Fibroblast of lung (primary cell): ENCODE measurements around the gene GMCL1.

Experiments used
- EZH2 ChIP-seq: IDR thresholded peaks from 2 replicates; pipeline ENCODE4 v1.5.1; 2012; ENCODE audit warnings: low read length, control low read depth, mild to moderate bottlenecking; ENCODE audit errors: missing control alignments
- TF ChIP-seq, protein P1 (sequence below), 2 donors: IDR thresholded peaks in 1 of 2; conservative IDR thresholded peaks in 1 of 2; 1 replicate in 1 of 2; 2 replicates in 1 of 2; pipeline ENCODE4 v1.5.1; 2011 to 2012; ENCODE audit warnings: low read length in 2 of 2, control low read depth in 1 of 2, inconsistent platforms in 1 of 2, low read depth in 1 of 2, mild to moderate bottlenecking in 1 of 2

DNA sequence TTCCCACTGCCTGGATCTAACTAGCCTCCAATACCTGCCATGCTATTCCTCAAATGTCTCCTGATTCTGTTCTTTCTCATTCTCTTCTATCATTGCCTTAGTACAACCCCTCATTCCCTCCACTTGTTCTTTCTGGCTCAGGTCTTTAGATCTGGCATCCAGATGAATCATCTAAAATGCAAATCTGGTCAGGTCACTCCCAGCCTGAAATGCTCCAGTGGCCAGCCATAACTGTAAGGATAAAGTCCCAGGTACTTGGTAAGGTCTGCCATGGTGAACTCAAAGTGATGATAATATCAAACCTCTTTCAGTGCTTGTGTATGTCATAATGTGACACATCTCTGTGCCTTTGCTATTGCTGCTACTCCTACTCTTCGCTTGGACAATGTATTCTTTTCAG, 61.4 kb downstream of the GMCL1 start:
- TF ChIP-seq, protein P1, sequence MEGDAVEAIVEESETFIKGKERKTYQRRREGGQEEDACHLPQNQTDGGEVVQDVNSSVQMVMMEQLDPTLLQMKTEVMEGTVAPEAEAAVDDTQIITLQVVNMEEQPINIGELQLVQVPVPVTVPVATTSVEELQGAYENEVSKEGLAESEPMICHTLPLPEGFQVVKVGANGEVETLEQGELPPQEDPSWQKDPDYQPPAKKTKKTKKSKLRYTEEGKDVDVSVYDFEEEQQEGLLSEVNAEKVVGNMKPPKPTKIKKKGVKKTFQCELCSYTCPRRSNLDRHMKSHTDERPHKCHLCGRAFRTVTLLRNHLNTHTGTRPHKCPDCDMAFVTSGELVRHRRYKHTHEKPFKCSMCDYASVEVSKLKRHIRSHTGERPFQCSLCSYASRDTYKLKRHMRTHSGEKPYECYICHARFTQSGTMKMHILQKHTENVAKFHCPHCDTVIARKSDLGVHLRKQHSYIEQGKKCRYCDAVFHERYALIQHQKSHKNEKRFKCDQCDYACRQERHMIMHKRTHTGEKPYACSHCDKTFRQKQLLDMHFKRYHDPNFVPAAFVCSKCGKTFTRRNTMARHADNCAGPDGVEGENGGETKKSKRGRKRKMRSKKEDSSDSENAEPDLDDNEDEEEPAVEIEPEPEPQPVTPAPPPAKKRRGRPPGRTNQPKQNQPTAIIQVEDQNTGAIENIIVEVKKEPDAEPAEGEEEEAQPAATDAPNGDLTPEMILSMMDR (conservative IDR thresholded peaks at IDR 0.05 in 1 of 2, IDR thresholded peaks at IDR 0.05 in 1 of 2; ENCODE audit: low read depth in 1 of 2, low read length in 2 of 2): no peak
- no peak for TF ChIP-seq EZH2
